ENCODE measurements around the gene BTNL8.

The BTNL8 gene, protein sequence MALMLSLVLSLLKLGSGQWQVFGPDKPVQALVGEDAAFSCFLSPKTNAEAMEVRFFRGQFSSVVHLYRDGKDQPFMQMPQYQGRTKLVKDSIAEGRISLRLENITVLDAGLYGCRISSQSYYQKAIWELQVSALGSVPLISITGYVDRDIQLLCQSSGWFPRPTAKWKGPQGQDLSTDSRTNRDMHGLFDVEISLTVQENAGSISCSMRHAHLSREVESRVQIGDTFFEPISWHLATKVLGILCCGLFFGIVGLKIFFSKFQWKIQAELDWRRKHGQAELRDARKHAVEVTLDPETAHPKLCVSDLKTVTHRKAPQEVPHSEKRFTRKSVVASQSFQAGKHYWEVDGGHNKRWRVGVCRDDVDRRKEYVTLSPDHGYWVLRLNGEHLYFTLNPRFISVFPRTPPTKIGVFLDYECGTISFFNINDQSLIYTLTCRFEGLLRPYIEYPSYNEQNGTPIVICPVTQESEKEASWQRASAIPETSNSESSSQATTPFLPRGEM

DNA sequence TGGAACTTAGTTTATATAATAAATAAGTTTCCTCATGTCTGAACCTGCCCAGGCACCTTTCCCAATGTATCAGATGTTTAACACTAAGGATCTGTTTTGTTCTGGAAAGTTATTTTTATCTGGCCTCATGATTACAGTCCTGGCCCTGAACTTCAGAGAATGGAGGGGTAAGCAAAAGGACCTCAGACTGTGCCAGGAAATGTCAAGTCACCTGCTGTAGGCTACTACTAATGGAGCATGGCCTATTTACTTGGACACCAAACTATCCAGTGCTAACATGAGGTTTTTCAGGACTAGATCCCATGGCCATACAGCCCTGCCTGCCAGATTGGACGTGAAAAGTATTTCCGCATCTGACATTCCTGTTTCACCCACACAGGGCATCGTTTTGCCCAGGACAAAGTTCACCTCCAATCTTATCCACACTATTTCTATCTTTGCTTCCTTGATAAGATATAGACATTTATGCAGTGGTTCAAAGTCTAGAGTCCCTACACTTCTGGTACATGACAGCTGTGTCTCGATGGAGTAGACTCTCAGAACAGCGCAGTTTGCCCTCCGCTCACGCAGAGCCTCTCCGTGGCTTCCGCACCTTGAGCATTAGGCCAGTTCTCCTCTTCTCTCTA lies at the start of gene BTNL8:
BTNL8 (plus strand) TSS at position 539 of the 626 bp plus-strand sequence. CDS start 152 bp downstream, outside the sequence.
- no peak for DNase-seq (ENCODE audit: low read depth in 2 of 2)

DNA sequence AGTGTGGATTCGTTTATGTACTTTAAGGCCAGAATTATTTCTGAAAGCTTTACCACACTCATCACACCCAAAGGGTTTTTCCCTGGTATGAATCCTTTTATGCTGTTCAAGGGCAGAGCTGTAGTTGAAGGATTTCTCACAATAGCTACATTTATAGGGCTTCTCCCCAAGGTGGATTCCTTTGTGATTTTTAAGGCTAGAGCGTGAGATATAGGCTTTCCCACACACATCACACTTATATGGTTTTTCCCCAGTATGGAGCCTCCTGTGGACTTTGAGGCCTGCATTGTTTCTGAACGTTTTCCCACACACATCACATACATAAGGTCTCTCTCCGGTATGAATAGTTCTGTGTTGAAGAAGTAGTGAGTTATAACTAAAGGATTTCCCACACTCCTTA lies 49.1 kb upstream of the BTNL8 start:
- no peak for DNase-seq (ENCODE audit: low read depth in 2 of 2)

DNA sequence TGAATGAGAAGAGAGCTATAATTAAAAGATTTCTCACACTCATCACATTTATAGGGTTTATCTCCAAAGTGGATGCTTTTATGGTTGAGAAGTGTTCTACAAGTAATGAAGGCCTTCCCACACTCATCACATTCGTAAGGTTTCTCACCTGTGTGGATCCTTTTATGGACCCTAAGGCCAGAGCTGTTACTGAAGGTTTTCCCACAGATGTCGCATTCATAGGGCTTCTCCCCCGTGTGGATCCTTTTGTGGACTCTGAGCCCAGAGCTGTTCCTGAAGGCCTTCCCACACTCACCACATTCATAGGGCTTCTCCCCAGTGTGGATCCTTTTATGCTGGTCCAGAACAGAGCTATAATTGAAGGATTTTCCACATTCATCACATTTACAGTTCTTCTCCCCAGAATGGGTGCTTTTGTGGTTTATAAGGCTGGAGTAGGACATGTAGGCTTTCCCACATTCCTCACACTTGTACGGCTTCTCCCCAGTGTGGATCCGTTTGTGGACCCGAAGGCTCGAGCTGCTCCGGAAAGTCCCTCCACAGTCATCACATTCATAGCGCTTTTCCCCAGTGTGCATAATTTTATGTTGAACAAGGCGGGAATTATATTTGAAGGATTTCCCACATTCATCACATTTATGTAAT lies 48.4 kb upstream of the BTNL8 start:
- no peak for DNase-seq (ENCODE audit: low read depth in 2 of 2)

DNA sequence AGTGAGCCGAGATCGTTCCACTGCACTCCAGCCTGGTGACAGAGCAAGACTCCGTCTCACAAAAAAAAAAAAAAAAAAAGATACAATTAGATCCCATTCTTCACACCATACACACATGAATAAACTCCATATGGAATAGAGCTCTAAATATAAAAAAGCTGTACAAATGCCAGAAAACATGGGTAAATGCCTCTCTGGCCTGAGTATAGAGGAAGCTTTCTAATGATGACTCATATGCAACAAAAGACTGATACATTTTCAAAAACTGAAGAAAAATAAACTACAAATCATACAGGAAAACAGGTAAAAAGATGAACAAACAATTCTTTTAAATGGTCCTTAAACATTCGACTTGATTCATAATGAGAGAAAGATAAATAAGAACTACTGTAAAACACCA lies 46.5 kb upstream of the BTNL8 start:
- DNase-seq (ENCODE audit: low read depth in 2 of 2): no peak

DNA sequence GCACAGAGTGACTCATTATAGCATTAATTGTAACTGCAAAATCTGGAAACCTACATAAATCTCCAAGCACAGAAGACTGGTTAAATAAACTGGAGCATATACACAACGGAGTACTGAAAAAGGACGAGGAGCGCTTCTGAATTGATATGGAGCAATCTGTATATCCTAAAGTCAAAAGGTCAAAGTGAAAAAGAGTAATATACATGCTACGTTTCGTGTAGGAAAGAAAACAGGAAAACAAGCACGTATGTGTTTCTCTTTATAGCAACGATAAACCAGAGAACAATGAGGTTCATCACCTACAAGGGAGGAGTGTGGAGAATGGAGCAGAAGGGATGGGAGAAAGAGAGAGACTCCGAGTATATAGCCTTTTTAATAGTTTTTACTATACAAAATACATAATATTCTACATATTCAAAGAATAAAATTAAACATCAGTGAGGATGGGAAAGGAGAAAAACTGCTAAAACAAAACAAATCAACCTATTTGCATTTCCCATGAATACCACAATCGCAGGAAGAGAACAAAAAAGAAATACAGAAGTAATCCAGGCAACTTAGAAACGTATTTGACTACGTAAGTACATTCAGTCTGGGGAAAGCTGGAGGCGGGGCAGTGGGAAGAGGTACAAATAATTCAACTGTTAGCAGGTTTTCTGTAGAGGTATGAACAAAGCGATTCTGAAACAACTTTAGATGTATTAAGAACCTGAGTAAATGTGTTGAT lies 45.7 kb upstream of the BTNL8 start:
- DNase-seq (ENCODE audit: low read depth in 2 of 2): no peak

DNA sequence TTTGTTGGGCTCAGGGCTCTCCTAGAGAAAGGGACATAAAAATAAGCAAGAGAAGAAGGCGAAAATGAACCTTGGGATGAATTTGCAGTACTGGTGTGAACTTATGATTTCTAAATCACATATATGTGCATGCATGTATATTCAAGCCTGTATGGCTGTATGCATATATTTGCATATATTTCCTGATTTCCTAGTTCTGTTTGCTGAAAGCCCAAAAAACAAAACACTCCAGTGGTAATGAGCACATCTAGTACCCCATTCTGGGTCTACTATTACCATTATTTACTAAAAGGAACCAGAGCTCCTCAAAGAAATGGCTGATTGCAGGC lies 45.1 kb upstream of the BTNL8 start:
- no peak for DNase-seq (ENCODE audit: low read depth in 2 of 2)

DNA sequence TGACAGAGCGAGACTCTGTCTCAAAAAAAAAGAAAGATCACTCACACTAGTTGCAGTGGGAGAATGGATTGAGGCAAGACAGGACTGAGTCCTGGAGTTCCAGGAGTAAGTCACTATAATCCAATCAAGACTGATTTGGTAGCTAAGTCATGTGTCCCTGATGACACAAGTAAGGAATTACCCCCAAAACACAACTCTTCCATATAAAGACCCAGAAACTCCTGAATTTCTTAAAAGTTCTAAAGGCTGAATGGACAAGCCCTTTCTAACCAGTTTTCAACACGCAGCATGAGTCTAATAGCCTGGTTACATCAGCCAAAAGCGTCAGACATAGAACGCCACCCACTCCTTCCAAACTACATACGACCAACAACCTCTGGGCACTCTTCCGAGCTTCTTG lies 40.4 kb upstream of the BTNL8 start:
- DNase-seq (ENCODE audit: low read depth in 2 of 2): no peak

DNA sequence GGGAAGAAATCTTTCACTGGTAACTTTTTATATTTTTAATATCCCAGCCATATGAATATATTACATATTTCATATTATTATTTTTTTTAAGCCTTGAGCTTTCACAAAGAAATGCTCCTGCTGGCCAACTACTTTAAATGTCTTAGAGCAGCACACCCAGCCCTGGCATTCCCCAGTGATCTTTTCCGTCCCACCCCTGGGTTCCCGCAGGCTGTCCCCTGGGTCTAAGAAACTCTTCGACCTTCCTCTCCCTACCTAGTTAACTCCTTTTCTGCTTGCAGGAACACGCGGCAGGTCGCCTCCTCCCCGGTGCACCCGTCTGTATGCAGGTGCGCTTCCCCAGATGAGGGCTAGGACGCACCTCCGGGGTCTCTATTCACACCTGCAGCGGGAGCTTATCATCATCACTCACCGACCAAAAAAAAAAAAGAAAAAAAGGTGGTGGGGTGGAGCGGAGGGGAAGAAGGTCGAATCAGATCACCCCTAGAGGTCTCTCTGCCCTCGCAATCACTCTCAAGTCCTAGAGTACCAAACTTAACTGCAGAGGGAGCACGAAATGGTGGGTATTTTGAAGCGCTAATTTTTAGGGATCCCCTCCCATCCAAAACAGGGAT lies 38.6 kb upstream of the BTNL8 start:
- peak in 1 of 2 donors; percentile 17 for DNase-seq (ENCODE audit: low read depth in 2 of 2)

DNA sequence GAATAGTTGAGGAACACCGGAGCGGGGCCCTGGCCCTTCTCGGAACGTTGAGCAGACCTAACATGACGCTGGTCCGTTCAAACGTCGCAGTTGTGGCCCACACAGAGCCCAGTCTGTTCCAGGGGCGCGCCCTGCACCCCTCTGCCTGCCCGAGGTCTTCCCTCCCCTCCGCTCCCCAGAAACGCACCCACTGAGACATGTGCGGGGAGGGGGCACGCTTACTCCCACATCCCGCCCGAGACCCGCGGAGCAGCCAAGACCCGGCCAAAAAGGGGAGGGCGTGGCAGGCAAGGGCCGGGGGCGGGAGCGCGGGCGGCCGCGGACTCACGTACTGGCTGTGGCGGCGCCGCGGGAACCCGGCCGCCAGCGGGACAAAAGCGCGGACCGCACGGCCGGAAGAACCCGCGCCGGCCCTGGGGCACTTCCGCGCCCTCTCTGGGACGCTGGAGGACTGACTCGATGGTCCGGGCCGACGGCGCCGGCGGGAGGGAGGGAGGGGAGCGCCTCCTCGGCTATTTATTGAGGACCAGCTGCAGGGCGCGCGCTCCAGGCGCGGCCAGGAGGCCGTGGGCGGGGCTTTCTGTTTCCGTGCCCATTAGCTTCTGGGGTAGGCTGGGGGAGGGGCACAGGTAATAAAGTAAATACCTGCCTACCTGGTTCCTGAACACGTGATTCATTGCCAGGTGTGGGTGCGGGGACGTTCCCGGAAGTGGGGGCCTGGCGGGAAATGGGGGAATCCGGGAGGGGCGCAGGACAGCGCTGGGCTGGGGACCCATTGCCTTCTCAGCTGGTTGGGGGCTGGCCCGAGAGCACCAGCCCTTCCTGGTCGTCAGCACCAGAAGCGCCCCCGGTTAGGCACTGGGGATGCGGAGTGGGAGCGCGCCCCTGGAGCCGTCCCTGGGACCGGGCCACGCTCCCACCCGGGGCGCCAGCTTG lies 37.8 kb upstream of the BTNL8 start, which contains the start of gene ZFP62:
ZFP62 (minus strand) TSS at position 390 of the 936 bp plus-strand sequence; CDS start at position 333, 57 bp downstream.
- DNase-seq (ENCODE audit: low read depth in 2 of 2): peak; percentile 83 to 84

DNA sequence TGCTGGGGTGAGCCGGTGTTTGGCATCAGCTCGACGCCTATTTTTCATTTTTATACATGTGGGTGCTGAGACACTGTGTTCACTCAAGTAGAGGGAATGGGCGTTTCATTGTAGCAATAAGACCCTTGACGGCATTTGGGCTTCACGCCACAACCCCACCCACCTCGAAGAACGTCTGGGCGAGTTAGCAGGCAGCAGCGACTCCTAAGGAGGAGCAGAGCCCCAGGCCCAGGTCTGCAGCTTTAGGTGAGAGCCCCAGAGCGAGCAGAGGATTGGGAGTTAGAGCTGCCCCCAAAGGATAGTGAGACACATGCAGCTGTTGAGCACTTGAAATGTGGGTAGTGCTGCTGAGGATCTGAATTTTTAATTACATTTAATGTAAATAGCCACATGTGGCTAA lies 36.3 kb upstream of the BTNL8 start:
- DNase-seq (ENCODE audit: low read depth in 2 of 2): no peak

DNA sequence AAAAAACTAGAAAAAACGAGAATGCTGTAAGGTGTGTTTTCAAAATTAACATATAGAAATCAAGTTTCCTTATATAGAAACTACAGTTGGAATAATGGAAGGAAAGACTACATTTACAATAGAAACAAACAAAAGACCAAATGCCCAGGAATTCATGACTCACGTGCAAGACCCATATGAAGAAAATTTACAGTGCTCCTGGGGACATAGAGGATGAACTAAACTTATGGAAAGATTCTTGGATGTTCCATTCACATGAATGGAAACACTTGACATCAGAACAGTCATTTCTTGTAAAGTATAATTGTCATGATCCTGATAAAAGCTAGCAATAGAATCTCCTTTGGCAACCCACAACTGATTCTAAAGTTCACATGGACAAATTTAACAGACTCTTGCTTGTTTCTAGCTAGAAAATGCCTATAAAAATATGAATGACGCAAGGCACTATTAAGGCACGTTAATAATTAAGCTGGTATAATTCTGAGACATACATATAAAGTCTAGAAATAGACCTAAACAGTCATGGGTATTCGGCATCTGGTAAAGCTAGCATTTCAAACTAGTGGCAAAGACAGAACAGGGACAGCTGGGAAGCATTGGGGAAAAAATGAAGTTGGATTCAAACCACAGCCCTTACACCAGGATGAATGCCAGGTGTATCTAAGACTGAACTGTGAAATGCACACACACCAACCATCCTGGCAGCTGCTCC lies 32.8 kb upstream of the BTNL8 start:
- DNase-seq (ENCODE audit: low read depth in 2 of 2): no peak

DNA sequence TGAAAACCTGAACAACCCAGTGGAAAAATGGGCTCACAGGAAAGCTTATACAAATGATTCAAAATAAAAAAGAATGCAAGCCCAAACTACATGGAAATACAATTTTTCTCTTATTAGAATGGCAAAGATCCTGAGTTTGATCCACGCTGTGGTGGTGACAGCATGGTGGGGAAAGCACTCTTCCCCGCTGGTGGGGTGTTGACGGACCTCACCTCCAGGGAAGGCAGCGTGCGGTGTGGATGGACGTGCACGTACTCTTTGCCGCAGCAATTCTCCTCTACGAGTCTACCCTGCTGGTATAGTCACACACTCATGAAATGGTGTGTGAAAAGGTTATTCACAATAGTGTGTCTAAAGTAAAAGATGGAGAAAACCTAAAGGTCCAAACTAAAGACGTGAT lies 32.0 kb upstream of the BTNL8 start:
- DNase-seq (ENCODE audit: low read depth in 2 of 2): no peak

DNA sequence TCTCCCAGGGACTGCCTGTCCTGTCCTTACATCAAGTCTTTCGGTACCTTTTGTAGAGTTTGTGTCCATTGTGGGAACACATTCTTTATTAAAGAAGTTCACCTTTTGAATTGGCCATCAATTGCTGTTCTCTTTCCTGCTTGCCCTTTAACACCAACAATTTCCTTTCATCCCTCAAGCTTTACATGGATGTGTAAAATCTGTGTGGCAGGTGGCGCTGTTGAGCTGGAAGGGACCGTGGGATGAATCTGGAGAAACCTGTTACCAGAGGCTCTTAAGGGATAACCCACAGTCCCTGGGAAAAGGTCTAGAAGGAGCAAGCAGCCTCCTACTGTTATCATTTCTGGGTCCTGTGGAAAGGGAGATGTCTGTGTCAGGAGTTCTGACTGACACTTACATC lies 30.0 kb upstream of the BTNL8 start:
- DNase-seq (ENCODE audit: low read depth in 2 of 2): peak; percentile 36 to 38

DNA sequence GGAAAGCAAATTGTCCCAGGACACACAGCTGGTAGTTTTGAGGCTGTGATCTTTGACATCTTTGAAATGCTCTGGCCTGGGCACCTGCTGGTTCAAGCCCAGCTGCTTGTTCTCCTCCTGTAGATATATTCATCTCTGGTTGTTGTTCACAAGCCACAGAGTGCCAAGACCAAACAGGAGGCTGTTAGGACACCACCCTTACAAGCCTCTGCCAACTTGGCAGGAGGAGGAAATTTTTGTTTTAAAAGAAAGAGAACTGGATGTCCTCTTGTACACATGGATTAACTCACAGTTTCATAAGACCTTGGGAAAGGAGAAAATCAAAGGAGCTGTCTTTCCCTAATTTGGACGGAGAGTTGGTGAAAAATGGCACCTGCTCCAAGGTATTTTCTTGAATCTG lies 29.4 kb upstream of the BTNL8 start:
- no peak for DNase-seq (ENCODE audit: low read depth in 2 of 2)

DNA sequence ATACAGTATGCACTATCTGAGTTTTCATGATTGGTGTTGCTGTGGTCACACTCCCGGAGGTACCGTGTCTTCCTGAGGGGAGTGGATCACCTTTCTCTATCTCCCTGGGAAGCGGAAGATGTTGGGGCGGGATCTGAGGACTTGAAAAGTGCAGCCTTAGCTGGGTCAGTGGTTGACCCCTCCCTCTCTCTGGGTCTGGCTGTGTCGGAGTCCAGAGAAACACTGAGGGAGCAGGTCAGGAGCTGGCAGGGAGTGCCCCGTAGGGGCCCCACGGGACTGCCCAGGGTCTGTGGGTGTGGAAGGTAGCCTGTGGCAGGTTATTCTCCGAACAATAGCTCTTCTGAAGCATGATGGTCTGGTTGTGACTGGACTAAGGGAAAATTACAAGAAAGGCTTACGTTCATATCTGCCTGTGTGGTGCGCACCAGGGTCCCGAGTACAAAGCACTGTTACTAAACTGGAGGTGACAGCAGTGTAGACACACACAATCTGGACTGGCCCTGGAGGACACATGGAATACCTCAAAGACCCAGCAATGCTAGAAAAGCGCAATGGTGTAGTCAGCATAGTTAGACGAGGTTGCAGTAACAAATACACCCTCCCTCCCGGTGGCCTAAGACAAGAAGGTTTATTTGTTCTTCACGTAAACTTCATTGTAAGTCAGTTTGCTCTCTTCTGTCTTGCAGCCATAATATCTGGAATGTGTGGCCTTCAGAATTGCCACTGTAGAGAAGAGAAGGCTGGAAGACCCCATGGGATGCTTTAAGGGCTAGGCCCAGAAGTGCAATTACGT lies 28.5 kb upstream of the BTNL8 start:
- DNase-seq (ENCODE audit: low read depth in 2 of 2): no peak

DNA sequence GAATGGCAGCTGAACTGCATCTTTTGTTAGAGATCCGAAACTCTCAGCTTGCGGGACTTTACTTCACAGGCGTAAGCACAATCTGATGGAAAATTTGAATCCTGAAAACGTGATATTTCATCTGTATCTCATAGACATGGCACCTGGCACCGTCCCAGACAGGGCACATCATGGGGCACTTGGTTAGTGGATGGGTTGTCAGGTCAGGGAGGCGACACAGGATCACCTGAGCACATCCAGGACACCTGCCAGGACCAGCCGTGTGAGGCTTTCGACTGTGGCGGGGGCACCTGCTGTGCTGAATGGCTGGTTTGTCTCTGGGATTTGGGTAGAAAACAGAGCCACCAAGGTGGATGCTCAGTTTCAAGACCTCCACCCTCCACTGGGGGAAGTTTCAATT lies 26.5 kb upstream of the BTNL8 start:
- no peak for DNase-seq (ENCODE audit: low read depth in 2 of 2)

DNA sequence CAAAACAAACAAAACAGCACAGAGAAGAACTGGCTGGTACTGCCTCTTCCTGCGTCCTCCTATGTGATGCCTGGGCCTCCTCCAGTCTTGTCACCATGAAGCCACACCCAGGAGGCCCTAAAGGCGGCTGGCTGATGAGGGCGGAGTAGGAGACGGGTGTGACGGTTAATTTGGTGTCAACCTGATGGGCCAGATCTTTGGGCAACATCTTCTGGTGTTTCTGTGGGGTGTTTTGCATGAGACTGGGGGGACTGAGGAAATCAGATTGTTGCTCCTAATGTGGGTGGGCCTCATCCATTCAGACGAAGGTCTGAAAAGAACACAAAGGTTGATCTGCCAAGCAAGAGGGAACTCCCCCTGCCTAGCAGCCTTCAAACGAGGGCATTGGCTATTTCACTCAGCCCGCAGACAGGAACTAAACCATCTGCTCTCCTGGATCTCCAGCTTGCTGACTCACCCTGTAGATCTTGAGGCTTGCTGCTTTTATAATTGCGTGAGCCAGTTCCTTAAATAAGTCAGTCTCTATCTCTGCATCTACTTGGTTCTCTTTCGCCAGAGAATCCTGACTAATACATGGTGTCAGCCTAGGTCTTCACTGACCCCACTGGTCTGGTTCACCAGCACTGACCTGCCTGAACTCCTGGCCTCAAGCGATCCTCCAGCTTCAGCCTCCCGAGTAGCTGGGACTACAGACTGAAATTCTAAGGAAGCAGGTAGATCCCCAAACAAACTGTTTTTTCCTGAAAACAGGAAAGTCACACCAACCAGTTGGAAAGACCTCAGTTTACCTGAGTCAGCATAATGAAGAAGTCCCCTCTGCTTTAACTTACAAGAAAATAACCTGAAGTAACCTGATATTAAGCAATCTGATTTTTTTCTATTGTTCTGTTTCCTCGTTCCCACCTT lies 25.1 kb upstream of the BTNL8 start:
- no peak for DNase-seq (ENCODE audit: low read depth in 2 of 2)

Measured in stimulated activated CD8-positive, alpha-beta memory T cell treated with anti-CD3 and anti-CD28 coated beads, Interleukin-15, amount 100 ng/mL, for 48 hours (primary cell).